Vagina (tissue), 2 donors: ENCODE data around the gene PLEKHD1.

Experiments
- POLR2A ChIP-seq, 2 donors: fragments of 450-650 bp; IDR thresholded peaks; one replicate each; pipeline ENCODE4 v1.6.1; 2017; ENCODE audit warnings: antibody characterized with exemption in 2 of 2, mild to moderate bottlenecking in 2 of 2, moderate library complexity in 2 of 2
- TF ChIP-seq, protein P1 (sequence below), 3 experiments: fragments of 450-650 bp in 2 of 3; fragments of 200-600 bp in 1 of 3; sonication (generic) in 1 of 3; IDR thresholded peaks; one replicate each; pipeline ENCODE4 v1.5.1; 2017 to 2019; ENCODE audit warnings: antibody characterized with exemption in 3 of 3, mild to moderate bottlenecking in 2 of 3, moderate library complexity in 2 of 3

DNA sequence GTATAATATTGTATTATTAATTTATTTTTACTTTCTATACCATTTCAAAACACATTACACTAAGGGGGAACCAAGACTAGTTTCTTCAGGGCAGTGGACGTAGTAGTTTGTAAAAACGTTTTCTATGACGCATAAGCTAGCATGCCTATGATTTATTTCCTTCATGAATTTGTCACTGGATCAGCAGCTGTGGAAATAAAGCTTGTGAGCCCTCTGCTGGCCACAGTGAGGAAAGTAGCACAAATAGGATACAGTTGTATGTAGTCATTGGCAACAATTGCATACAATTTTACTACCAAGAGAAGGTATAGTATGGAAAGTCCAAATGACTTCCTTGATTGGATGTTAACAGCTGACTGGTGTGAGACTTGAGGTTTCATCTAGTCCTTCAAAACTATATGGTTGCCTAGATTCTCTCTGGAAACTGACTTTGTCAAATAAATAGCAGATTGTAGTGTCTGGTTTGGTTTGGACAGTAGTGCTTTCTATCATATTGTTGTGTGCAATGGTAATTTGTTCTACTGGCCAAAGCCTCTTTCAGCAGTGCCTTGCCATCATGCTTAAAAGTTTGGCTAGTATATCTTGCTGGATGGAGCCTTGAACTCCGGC, 24.3 kb upstream of the PLEKHD1 start:
- TF ChIP-seq POLR2A (IDR thresholded peaks at IDR 0.05): no peak
- TF ChIP-seq, protein P1, sequence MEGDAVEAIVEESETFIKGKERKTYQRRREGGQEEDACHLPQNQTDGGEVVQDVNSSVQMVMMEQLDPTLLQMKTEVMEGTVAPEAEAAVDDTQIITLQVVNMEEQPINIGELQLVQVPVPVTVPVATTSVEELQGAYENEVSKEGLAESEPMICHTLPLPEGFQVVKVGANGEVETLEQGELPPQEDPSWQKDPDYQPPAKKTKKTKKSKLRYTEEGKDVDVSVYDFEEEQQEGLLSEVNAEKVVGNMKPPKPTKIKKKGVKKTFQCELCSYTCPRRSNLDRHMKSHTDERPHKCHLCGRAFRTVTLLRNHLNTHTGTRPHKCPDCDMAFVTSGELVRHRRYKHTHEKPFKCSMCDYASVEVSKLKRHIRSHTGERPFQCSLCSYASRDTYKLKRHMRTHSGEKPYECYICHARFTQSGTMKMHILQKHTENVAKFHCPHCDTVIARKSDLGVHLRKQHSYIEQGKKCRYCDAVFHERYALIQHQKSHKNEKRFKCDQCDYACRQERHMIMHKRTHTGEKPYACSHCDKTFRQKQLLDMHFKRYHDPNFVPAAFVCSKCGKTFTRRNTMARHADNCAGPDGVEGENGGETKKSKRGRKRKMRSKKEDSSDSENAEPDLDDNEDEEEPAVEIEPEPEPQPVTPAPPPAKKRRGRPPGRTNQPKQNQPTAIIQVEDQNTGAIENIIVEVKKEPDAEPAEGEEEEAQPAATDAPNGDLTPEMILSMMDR (IDR thresholded peaks at IDR 0.05): peak; percentile 36 to 92 (median 81)
